NCI-H146 treated with DMSO at 0.1 percent for 48 hours (cell line): ENCODE results near the gene IGDCC3.

Experiments used
- DNase-seq: peaks from one replicate; lab custom pipeline; 2025; ENCODE audit not compliant: unreplicated experiment; lab: John Stamatoyannopoulos, UW

Gene IGDCC3

DNA sequence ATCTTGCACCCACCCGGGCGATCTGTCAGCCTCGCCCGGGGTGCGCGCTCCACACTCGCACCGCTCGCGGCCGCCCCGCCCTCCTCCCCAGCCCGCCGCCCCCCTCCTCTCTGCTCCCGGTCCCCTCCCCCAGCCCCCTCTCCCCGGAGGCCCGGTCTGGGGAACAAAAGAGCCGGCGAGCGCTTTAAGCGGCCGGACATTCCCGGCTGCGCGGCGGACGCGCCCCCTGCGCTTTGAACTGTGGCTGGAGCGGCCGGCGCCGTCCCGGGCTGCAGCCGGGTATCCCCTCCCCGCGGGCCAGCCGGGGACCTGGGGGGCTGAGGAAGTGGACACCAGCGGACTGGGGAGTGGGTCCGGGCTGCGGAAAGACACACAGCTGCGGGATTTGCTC, at the start of gene IGDCC3:
TSS of gene IGDCC3 (minus strand) at position 27 of the 391 bp plus-strand sequence. CDS start 214 bp downstream, outside the sequence.
- no peak for DNase-seq

- no peak for DNase-seq
These were observed 48.5 kb upstream of the IGDCC3 start for GRCh38 chr15:65426216-65426853.

DNA sequence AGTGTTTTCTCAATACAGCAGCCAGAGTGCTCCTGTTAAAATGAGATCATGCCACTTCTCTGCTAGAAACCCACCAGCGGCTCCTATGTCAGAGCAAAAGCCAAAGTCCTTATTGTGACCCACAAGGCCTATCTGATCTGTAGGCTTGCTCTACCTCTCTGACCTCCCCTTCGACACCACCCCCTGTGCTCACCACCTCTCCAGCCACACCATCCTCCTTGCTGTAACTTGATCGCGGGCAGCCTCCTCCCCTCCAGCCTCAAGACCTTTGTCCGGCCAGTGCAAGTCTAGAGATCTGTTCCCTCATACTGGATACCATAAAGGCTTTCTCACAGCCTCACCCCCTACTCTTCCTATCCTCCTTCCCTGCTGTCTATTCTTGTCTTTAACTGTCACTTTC, 46.9 kb upstream of the IGDCC3 start:
- no peak for DNase-seq

- no peak for DNase-seq
These were observed 46.3 kb upstream of the IGDCC3 start for GRCh38 chr15:65423976-65424679.

- no peak for DNase-seq
These were observed 45.6 kb upstream of the IGDCC3 start for GRCh38 chr15:65423150-65423975.

DNA sequence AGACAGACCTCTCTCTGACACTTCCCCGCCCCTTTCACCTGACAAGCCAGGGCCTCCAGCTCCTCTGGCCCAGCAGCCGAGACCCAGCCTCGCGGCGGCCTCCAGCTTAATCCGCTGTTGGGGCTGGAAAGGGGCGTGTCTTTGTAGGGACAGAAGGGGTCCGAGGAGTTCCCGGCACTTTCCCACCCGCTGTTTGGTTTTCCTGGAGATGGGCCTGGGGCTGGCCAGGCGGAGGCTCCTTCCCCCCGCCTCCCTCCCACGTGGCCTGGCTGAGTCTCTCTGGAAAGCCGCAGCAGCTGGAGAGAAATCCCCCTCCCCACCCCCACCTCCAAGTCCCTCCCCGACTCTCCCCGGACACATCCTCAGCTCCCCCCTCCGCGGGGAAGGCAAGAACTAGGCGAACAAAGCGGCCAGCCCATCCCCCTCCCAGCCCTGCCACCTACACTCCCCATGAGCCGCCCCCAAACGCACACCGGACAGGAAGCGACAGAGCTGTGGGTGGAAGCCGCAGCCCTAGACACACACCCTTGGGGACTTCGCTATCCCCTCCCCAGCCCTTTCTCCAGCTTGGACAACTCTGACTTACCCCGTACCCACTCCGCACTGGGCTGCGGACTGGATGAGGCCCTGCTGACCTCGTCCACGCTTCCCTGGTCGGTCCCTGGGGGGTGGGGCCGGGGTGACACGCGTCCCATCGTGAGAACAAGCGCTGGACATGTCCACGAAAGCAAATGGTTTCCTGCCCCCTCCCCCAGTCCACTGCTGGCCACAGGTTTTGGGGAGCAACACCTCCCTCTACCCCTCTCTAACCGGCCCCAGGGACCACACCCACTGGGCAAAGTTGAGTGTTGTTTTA, 43.8 kb upstream of the IGDCC3 start:
- DNase-seq = no peak

GRCh38 chr15:65420975-65421359, 43.2 kb upstream of the IGDCC3 start:
- DNase-seq = no peak

- no peak for DNase-seq
These were observed 40.8 kb upstream of the IGDCC3 start for GRCh38 chr15:65418596-65418995.

DNA sequence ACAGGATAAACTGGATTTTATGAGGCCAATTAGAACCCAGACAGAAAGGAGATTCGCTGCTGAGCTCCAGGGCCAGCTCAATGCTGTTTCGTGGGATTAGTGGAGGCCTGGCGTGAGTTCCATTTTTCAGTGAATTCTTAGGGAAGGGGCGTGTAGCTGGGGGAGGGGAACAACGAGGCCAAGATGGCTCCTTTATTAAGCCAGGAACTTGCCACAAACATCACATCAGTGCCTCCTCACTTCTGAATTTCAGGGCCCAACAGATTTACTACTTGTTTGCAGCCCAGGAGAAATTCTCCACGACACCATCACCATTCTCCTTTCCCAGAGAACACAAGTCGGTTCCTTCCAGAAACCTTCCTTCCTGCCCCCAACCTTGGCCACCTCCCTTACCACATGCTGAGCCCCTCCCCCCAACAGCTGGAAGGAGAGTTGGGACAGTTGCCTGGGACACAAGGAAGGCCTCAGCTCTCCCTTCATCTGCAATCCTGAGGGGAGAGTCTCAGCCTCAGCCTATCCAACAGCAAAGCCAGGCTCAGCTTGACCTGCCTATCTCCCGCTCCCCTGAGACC, 39.1 kb upstream of the IGDCC3 start:
- no peak for DNase-seq

- peak; percentile 80 for DNase-seq
These were observed 37.2 kb upstream of the IGDCC3 start for GRCh38 chr15:65414841-65415621.

- DNase-seq = no peak
These were observed 36.0 kb upstream of the IGDCC3 start for GRCh38 chr15:65413760-65414144.

DNA sequence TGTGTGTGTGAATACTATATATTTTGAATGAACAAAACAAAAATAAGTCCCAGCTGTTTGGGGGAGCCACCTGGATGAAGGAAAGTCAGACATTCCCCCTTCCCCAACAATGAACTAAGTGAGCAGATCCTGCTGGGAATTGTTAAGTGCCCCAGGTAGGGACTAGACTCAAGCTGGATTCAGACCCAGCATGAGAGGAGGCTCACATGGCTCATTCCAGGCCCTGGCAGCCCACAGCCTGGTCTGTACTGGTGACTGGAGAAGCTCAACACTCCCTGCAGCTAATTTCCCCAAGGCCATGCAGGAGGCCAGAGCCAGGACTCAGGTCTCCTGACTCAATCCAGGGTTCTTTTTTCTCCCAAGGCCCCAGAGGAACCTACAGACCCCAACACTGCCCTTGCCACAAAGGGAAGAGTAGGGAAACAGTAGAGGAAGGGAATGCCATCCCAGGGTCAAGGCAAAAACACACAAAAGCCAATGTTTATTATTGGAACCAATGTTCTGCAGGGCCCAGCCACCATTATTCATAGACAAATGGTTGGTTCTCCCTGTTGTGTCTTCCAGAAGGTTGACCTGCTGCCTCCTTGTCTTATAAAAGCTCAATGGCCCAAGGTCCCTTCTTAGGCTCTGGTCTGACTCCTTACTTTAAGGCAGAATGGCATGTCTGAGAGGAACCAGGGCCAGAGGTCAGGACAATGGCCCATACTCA, 35.4 kb upstream of the IGDCC3 start:
- DNase-seq = no peak

GRCh38 chr15:65412556-65412955, 34.8 kb upstream of the IGDCC3 start:
- DNase-seq = no peak

DNA sequence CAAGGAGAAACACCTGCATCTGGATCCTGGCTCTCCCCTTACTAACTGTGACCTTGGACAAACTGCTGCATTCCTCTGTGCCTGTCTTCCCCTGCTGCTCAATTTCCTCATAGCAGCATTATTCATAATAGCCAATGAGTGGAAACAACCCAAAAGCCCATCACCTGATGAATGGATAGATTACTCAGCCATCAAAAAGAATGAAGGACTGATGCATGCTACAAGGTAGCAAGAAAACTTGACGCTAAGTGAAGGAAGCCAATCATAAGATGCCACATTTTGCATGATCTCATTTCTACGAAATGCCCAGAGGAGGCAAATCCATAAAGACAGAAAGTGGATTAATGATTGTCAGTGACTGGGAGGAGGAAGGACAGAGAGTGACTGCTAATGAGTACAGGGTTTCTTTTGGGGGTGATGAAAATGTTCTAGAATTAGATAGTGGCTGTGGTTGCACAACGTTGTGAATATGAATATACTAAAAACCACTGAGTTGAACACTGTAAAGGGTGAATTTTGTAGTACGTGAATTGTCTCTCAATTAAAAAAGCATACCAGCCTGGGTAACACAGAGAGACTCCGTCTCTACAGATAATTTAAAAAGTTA, 33.8 kb upstream of the IGDCC3 start:
- DNase-seq = no peak

DNA sequence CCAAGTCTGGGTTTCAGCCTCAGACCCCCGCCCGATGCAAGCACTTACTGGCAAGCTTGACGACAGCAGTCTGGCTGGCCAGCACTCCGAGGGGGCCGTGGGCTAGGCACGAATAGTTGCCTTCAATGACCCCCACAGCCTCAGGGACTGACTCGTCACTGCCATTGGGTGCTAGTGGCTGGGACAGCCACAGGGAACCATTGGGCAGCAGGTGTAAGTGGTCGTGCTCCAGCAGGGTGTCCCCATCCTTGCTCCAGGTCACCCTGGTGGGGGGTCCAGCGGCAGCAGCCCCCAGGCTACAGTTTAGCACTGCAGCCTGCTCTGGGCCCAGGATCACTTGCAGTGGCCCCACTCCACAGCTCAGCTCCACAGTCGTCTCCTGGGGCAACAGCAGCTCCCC, 33.2 kb upstream of the IGDCC3 start:
- no peak for DNase-seq

GRCh38 chr15:65410036-65410435, 32.2 kb upstream of the IGDCC3 start:
- DNase-seq = no peak

GRCh38 chr15:65409036-65409631, 31.3 kb upstream of the IGDCC3 start:
- no peak for DNase-seq

GRCh38 chr15:65408324-65409035, 30.7 kb upstream of the IGDCC3 start:
- DNase-seq = no peak
